GM20431 (cell line): ENCODE measurements around the gene RBM11.

ENCODE experiments used
- in situ Hi-C: fragments of 300-500 bp; cut with MseI, MboI; formaldehyde crosslinking; loops from one replicate; pipeline ENCODE4 v1.15.0; 2020; ENCODE audit warnings: low sequenced_read_pairs; ENCODE audit not compliant: unreplicated experiment

Gene RBM11

DNA sequence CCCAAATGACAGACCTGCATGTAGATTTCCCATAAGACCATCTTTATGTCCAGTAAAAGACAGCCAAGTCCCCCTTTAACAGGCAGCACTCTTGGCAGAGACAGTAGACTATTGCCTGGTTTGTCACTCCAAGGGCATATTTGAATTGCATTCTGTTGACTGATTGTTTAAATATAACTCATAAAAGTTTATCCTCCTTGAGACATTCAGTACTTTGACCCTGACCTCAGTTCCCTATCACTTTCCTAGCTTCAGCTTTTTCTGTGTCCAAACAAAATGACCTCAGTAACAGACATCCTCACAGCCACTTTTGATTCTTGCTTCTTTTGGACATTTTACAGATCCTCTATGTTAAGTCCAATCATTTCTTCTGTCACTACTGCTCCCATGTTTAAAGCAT, 51.1 kb downstream of the RBM11 start:
- in situ Hi-C loops = no loop called here

DNA sequence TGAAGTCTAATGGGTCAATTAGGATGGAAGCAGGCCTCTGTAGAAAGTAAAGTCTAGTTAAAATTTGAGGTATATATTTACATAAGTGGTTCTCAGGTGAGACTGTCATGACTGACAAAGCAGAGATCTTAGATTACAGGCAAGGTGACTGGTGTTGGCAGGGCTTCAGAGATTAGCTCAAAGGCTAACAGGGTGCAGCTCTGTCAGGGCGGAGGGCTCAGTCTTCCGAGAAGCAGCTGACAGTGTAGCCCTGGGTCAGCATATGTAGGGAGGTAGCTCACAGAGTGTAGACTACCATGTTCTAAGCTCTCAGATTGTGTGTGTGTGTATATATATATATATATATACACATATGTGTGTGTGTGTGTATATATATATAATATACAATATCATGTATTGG, 54.7 kb downstream of the RBM11 start:
- in situ Hi-C loops = no loop called here

DNA sequence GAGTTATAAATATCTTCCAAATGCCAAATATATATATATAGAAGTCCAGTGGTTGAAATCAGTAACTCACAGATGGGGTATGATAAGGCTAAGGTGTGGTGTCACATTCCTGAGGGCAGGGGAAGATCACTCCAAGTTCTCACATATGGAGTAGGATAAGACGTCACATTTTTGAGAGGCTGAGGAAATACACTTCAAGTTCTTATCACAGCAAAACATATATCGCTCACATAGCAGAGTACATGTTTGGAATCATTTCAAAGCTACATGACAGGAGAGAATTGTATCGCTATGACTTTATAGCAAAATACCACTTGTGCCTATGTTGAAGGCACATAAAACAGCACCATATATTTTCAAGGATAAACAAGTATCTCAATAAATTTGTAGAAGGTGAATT, 55.1 kb downstream of the RBM11 start:
- in situ Hi-C loops = no loop called here

DNA sequence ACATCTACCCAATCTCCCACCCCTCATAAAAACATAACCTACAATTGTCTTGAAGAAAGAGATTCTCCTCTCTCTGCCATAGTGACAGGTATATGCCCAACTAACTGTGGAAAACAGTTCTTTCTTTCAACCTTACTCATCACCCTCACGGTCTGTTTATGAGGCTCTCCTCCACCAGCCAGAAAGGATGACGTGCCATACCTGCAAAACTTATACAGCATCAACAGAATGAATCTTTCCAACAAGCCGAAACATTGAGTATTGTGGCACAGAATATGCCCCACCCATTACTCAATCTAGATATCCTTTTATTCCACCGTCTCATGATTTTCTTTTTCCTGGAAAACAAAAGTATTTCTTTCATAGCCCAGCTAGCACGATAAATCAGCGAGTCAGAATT, 55.7 kb downstream of the RBM11 start:
- in situ Hi-C loops = no loop called here

DNA sequence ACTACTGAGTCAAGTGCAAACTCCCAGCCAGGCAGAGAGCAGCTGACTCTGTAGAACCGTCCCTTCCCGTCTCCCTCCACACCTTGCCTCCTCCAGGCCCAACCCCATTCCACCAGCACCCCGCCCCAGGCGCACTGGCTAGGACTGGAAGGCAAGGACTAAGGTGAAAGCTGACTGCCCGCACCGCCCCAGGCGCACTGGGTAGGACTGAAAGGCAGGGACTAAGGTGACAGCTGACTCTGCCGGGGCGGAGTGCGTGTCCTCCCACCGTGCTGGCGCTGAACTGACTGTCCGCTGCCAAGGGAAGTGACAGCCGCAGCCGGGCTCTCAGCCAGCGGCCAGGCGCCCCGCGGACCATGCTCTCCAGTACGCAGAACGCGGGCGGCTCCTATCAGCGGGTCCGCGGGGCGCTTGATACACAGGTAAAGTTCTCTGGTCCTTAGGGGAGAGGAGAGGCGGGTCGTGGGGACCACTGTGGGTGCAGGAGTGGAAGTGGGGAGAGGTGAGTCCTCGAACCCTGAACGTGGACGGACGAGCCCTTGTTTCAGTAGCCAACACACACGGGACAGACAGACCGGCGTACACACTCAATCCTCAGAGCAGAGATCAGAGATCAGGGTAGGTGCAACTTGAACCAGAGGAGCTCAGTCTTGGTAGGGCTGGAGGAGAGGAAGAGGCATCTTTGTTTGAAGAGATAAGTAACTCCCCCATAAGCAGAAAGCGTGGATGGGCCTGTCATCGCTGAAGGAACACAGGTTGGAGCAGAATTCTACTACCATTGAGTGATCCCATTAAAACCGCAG, 58.0 kb downstream of the RBM11 start:
- in situ Hi-C loops = no loop called here

DNA sequence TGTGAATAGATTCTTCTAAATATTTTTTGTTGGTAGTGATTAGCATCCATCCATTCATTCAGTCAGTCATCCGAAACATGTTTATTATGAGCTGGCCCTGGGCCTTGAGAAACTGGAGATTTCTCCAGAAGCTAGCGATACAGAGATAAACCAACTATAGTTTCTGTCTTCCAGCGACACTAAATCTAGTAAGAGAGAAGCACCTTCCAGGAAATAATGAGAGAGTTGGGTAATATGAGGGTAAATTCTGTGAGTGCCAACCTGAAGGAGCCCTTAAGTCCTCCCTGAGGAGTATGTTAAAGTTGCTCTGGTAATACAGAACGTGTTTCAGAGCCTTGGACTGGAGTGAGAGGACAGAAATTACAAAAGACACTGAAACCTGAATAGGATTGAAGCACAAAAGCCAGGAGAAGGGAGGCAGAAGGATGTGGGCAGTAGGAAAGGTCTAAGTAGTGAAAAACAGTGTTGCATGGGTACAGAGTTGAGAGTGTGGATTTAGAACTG, 59.8 kb downstream of the RBM11 start:
- in situ Hi-C loops = no loop called here
